AG09319 (cell line): ENCODE results near the gene MYCBP2.

Experiments
- DNase-seq: peaks from one replicate; pipeline ENCODE4 v3.0.0-alpha.2; 2010; ENCODE audit warnings: low read depth; ENCODE audit errors: extremely low read depth
- CTCF ChIP-seq: IDR thresholded peaks from 2 replicates; pipeline ENCODE4 v1.5.1; 2011; ENCODE audit warnings: low read depth, mild to moderate bottlenecking, inconsistent platforms, low read length, moderate library complexity

Gene MYCBP2

GRCh38 chr13:77337159-77337558 lies 10.3 kb upstream of the MYCBP2 start:
- TF ChIP-seq CTCF, result no peak

GRCh38 chr13:77335543-77335942 lies 8.6 kb upstream of the MYCBP2 start:
- no peak for DNase-seq
- TF ChIP-seq CTCF, result no peak

More at GRCh38 chr13:77337159-77337558, 10.3 kb upstream of the MYCBP2 start:
- no peak for DNase-seq

- no peak for DNase-seq
- TF ChIP-seq CTCF, result no peak
Measured at GRCh38 chr13:77333594-77333993, 6.7 kb upstream of the MYCBP2 start.

GRCh38 chr13:77331421-77331820 lies 4.5 kb upstream of the MYCBP2 start:
- TF ChIP-seq CTCF, result no peak
- DNase-seq, result no peak

GRCh38 chr13:77329911-77330584 lies 3.2 kb upstream of the MYCBP2 start:
- DNase-seq, result no peak
- TF ChIP-seq CTCF, result no peak

- peak; percentile 92 for DNase-seq
- TF ChIP-seq CTCF, result no peak
Measured at GRCh38 chr13:77329133-77329910, 2.4 kb upstream of the MYCBP2 start.

- no peak for TF ChIP-seq CTCF
- DNase-seq, result no peak
Measured at GRCh38 chr13:77328819-77329132, 1.9 kb upstream of the MYCBP2 start.
